ENCODE results near the gene KIAA1217. TPM values are rescaled to one million over a fixed set of nuclear protein-coding genes. Genes with fewer than 3 reads are reported as not detected.

KIAA1217 gene
- total and polyA plus RNA-seq, 9 of the 15 experiments (the other 6 are each of a cell fraction or from before 2014, with no cell fraction given): 0.04 TPM; not detected in 8

GRCh38 chr10:24209946-24210491, 1.1 kb downstream of the KIAA1217 start:
- FAIRE-seq (no peak), ATAC-seq (no peak), DNase-seq (ENCODE audit: extremely low read depth in 1 of 4, low spot score in 3 of 4) (no peak)
- ChIA-PET CTCF (ENCODE audit: low intra/inter-chr PET ratio) (no interaction called here), POLR2A (interaction anchor here (0.6 to 0.9 kb wide), 2 partner anchors 10 to 1027 kb away, joined by 3 read pairs; no protein-coding TSS in a partner anchor)
- Histone ChIP-seq H3K4me2 (ENCODE audit: insufficient read depth, low read length) (no peak overlapping the region), H3K27me3 (ENCODE audit: control insufficient read depth in 2 of 2, insufficient read depth in 2 of 2, low read length in 2 of 2) (peaks cover 0 to 4% of the 10 kb centered on the region in 2 experiments; a peak in 1 of 5 replicates), H3K79me2 (ENCODE audit: control insufficient read depth, insufficient read depth, low read length) (no peaks in the 10 kb centered on the region), H4K20me1 (replicated peaks; ENCODE audit: control insufficient read depth, insufficient read depth, low read length) (no peaks in the 10 kb centered on the region), H3K36me3 (ENCODE audit: control insufficient read depth, insufficient read depth, low read length) (no peaks in the 10 kb centered on the region), H3K9ac (ENCODE audit: insufficient read depth in 1 of 2, low read depth in 2 of 2, low read length in 2 of 2) (no peak overlapping the region), H3K9me1 (ENCODE audit: control insufficient read depth, insufficient read depth, low read length) (no peaks in the 10 kb centered on the region), H3K27ac (ENCODE audit: extremely low read depth, low read depth, low read length) (no peak overlapping the region), H3K4me1 (replicated peaks in 1 of 2; ENCODE audit: control insufficient read depth in 2 of 2, insufficient read depth in 2 of 2, low read length in 2 of 2) (no peaks in the 10 kb centered on the region), H2AFZ (ENCODE audit: low read depth, low read length) (no peak overlapping the region), H3K9me3 (replicated peaks; ENCODE audit: control insufficient read depth, insufficient read depth, low read depth, low read length) (no peaks in the 10 kb centered on the region), H3K4me3 (no peak overlapping the region)
- 0% methylated on average over 10 of the region's 12 CpGs for WGBS (ENCODE audit: insufficient coverage, low coverage, missing lambda C conversion rate)
- TF ChIP-seq ZNF143 (CRISPR knock-in tag; IDR thresholded peaks at IDR 0.05): no peak
- BruUV-seq (replicated peaks): no TSS peak
- intact Hi-C loops (cut with micrococcal nuclease) (no loop called here), in situ Hi-C loops (cut with MboI) (loop anchor here (25.0 kb wide), 1 partner anchor 898 kb away; no protein-coding TSS in a partner anchor)

GRCh38 chr10:24210501-24210900, 1.6 kb downstream of the KIAA1217 start:
- CTCF ChIA-PET (ENCODE audit: low intra/inter-chr PET ratio): no interaction called here
- intact Hi-C loops (cut with micrococcal nuclease): no loop called here
- no peaks in the 10 kb centered on the region for H3K9me3 ChIP-seq (replicated peaks; ENCODE audit: control insufficient read depth, insufficient read depth, low read depth, low read length)
- no peaks in the 10 kb centered on the region for H3K9me1 ChIP-seq (ENCODE audit: control insufficient read depth, insufficient read depth, low read length)
- peaks cover 0 to 4% of the 10 kb centered on the region in 2 experiments; a peak in 1 of 5 replicates for H3K27me3 ChIP-seq (ENCODE audit: control insufficient read depth in 2 of 2, insufficient read depth in 2 of 2, low read length in 2 of 2)
- DNase-seq (ENCODE audit: extremely low read depth in 1 of 4, low spot score in 3 of 4): no peak
- H3K36me3 ChIP-seq (ENCODE audit: control insufficient read depth, insufficient read depth, low read length): no peaks in the 10 kb centered on the region
- H3K4me1 ChIP-seq (replicated peaks in 1 of 2; ENCODE audit: control insufficient read depth in 2 of 2, insufficient read depth in 2 of 2, low read length in 2 of 2): no peaks in the 10 kb centered on the region
- in situ Hi-C loops (cut with MboI): loop anchor here (25.0 kb wide), 1 partner anchor 898 kb away; no protein-coding TSS in a partner anchor
- H3K27ac ChIP-seq (ENCODE audit: extremely low read depth, low read depth, low read length): no peak overlapping the region
- ATAC-seq: no peak
- no peak overlapping the region for H3K4me3 ChIP-seq
- TF ChIP-seq FOXA1 (IDR thresholded peaks at IDR 0.05; ENCODE audit: borderline replicate concordance) (no peak), ZNF445 (CRISPR knock-in tag; IDR thresholded peaks at IDR 0.05; ENCODE audit: low read depth) (no peak), KAT8 (IDR thresholded peaks at IDR 0.05; ENCODE audit: low read depth) (no peak), ZNF780A (CRISPR knock-in tag; IDR thresholded peaks at IDR 0.05) (no peak), NR2C2 (CRISPR knock-in tag; IDR thresholded peaks at IDR 0.05) (no peak), NR2C2 (tag; IDR thresholded peaks at IDR 0.05) (no peak), TBP (optimal IDR thresholded peaks at IDR 0.05; ENCODE audit: low read depth, low read length) (no peak), GABPB1 (CRISPR knock-in tag; IDR thresholded peaks at IDR 0.05) (no peak), ERF (CRISPR knock-in tag; IDR thresholded peaks at IDR 0.05) (no peak), MEF2D (tag; conservative IDR thresholded peaks at IDR 0.05; ENCODE audit: low read depth) (no peak), NONO (IDR thresholded peaks at IDR 0.05; ENCODE audit: low read depth in 2 of 2, low read length in 1 of 2) (no peak), DEAF1 (CRISPR knock-in tag; IDR thresholded peaks at IDR 0.05) (no peak)
- POLR2A ChIA-PET: no interaction called here
- H4K20me1 ChIP-seq (replicated peaks; ENCODE audit: control insufficient read depth, insufficient read depth, low read length): no peaks in the 10 kb centered on the region
- H3K9ac ChIP-seq (ENCODE audit: insufficient read depth in 1 of 2, low read depth in 2 of 2, low read length in 2 of 2): no peak overlapping the region
- H3K79me2 ChIP-seq (ENCODE audit: control insufficient read depth, insufficient read depth, low read length): no peaks in the 10 kb centered on the region
- no peak for FAIRE-seq
- no TSS peak for BruUV-seq (replicated peaks)
- no peak overlapping the region for H3K4me2 ChIP-seq (ENCODE audit: insufficient read depth, low read length)
- H2AFZ ChIP-seq (ENCODE audit: low read depth, low read length): no peak overlapping the region
- 3% methylated on average over 2 of the region's 2 CpGs for WGBS (ENCODE audit: insufficient coverage, low coverage, missing lambda C conversion rate)
